ELF-1 (cell line): ENCODE measurements around the gene DNASE1L3.
"Not testable (repeated sequence)": the region's sequence is repeated elsewhere in the genome, so short reads cannot be mapped to it uniquely, and the experiment has no call there.

Experiments used
- DNase-seq: peaks from one replicate; pipeline ENCODE4 v3.0.0-alpha.2; 2016; ENCODE audit warnings: low read depth, low spot score

The DNASE1L3 gene

DNA sequence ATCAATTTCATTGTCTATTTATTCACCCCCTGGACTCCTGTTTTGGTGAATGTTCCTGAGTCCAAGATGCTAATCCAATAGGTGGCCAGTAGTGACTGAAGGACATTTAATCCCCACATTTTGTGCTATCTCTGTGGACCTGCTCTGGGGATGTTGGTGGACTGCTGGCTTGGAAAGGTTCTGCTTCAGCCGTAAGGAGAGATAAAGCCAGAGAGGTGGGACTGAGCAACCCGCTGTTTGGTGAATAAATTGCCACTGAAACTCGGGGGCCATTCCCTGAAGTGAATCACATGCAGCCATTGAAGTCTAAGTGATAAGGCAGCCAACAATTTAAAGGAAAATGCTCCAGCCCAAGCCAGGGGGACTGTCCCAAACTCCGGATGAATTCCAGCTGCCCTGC lies 25.2 kb upstream of the DNASE1L3 start:
- DNase-seq, result no peak

DNA sequence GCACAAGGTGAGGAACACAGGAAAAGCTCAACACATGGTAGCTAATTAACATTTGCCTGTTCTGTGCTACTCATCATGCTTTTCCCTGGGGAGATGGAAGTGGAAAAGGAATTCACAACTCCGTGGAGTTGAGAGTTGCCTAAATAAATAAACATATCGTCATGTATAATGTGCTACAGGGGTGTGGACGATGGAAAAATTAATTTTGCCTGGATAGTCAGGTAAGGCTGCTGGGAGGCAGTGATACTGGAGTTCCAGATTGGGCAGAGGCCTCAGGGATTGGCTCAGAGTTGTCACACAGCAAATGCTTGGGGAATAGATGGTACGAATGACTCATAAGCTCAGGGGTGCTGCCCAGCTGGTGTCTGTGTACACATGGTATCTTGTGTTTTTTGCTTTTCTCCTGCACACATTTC lies 23.8 kb upstream of the DNASE1L3 start:
- no peak for DNase-seq

DNA sequence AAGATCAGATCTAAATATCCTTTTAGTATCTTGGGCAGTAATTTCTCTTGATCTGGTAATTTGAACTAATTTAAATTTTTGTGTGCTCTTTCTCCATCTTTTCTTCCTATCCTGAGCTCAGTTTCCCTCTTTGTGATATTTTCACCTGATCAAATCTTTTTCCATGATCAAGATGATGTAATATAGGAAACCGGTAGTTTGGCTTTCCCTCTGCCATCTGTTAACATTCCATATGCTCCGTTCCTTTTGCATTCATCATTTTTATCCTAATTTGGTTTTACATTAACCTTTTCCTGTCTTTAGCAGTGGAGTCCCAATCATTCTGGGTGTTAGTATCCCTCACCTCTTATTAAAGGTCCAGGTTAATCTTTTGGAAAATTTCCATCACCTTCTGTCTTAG lies 20.9 kb upstream of the DNASE1L3 start:
- no peak for DNase-seq

DNA sequence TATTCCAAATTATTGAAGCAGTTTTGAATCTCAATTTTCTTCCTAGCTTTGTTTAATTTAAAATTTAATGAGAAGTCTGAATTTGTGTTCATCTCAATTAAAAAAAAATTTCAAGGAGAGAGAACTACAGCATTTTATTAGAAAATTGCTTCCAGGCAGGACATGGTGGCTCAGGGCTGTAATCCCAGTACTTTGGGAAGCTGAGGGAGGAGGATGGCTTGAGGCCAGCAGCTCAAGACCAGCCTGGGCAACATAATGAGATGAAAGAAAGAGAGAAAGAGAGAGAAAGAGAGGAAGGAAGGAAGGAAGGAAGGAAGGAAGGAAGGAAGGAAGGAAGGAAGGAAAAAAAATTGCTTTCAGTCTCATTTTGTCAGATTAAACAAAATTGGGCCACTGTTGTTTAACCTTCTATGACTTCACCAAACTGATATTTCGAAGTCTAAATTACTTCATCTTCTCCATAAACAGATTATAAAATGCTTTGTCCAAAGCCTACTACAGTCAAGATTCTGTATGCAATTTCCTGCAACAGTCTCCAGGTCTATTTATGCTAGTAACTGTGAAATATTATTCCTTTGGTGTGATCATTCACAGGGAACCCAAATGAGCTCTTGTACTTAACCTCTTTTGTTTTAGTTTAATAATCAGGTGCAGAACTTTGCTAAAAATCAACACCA lies 20.2 kb upstream of the DNASE1L3 start:
- no peak for DNase-seq

DNA sequence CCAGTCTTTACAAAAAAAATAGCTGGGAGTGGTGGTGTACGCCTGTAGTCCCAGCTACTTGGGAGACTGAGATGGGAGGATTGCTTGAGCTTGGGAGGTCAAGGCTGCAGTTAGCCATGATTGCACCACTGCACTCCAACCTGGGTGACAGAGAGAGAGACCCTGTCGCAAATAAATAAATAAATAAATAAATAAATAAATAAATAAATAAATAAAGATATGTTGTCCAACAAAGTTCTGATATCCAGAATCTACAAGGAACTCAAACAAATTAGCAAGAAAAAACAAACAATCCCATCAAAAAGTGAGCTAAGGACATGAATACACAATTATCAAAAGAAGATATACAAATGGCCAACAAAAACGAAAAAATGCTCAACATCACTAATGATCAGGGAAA lies 17.2 kb upstream of the DNASE1L3 start:
- DNase-seq, result not testable (repeated sequence)

DNA sequence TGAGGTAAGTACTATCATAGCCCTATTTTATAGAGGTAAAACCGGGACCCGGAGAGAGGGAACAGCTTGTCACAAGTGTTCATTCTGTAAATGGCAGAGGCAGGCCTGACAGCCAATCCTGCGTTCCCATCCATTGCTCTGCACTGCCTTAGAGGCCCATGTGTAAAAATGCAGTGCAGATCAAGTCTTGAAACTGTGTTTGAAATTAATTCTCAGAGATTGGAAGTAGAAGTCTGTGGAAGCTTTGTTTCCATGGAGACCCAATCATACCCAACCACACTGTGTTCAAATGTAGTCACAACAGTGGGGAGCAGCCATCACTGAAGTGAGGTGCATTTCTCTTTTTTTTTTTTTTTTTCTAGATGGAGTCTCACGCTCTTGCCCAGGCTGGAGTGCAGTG lies 13.1 kb upstream of the DNASE1L3 start:
- no peak for DNase-seq

DNA sequence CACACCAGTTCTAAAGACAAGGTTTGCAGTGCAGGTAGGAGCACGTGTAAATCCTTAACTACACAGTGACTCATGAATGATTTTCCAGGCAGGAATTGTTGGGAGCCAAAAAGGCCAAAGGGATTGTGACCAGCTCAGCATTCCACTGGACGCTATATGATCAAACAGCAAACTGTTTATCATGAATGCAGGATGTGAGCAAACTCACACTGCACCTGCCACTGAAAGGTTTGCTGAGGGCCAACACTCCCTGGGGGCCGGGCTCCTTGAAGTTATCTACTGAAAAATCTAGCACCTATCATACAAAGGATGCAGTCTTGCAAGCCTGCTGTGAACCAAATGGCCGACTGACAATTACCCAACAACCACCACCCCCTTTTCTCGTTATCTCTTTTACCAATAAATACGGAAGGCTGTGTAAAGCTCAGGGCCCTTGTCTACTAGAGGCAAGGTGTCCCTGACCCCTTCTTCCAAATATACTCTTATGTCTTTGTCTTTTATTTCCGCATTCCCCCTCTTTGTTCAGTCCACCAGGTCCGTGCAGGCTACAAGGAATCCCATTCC lies 11.5 kb upstream of the DNASE1L3 start:
- peak; percentile 73 for DNase-seq

DNA sequence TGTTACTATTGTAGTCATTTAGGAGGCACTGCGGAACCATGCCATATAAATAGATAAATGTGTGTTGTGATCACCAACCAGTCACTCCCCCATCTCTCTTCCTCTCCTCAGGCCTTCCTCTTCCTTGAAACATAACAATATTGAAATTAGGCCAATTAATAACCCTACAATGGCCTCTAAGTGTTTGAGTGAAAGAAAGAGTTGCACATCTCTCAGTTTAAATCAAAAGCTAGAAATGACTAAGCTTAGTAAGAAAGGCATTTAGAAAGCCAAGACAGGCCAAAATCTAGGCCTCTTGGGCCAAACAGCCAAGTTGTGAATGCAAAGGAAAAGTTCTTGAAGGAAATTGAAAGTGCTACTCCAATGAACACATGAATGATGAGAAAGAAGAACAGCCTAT lies 8.1 kb upstream of the DNASE1L3 start:
- no peak for DNase-seq

DNA sequence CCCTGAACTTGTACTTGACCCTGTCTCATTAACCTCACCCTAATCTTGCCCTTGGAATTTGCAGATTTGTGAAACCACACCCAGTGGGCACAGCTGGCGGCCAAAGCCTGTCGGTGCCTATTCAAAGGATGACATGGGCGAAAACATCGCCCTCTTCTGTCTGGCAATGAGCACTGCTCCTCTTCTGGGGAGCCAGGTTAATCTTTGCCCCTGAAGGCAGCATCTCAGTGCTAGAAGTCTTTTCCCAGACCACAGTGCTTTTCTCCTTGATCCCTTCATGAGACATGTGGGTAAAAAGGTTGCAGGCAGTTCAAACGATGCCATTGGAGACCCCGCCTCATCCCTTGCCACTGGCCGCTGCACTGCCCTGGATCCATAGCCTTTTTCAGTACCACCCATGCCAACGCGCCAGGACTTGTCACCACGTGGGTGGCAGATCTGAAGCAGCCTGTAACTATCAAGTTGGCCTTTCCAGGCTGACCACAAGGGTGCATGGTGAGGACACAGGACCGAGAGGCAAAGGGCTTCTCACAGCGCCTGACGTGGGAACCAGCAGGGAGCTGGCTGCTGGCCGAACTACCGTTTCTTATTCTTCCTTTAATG lies 6.5 kb upstream of the DNASE1L3 start:
- DNase-seq, result peak; percentile 91

DNA sequence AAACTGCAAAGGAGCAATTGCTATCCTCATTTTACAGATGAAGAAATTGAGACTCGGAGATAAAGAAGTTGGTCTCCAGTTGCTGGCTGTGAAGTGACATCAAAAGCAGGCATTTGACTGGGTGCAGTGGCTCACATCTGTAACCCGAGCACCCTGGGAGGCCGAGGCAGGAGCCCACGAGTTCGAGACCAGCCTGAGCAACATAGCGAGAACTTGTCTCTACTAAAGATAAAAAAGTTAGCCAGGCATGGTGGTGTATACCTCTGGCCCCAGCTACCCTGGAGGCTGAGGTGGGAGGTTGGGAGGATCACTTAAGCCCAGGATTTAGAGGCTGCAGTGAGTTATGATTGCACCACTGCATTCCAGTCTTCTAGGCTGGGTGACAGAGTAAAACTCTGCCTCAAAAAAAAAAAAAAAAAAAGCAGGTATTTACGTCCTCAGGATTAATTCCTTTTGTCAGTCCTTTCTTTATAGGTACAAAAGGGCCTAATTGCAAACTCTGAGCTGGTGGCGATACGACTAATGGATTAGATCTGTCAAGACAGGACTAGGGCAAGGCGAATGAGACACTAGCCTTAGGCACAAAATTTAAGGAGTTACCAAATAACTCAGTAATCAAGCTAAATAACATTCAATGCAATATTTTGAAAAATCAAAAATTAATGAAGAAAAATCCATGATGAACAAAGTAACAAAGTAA lies 5.9 kb upstream of the DNASE1L3 start:
- DNase-seq, result no peak

DNA sequence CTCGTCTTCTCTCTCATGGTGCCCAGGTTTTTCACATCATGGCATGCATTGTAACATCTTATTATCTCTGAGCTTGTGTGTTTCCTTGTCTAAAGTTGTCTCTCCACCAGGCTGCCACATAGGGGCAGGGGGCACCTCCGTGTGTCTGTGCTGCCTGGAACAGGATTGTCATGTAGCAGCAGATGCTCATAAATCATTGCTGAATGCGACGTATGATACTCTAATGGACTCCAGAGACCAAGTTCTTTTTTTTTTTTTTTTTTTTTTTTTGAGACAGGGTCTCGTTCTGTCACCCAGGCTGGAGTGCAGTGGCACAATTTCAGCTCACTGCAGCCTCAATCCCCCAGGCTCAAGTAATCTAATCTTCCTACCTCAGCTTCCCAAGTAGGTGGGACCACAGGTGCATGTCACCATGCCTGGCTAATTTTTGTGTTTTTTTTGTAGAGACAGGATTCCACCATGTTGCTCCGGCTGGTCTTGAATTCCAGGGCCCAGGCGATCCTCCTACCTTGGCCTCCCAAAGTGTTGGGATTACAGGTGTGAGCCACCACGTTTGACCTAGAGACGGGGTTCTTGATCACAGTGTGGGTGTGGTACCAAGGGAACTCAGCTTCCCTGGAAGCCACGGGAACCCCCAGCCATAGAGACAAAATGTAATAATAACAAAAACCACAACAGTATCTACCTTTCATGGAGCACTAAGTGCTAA lies 4.7 kb upstream of the DNASE1L3 start:
- no peak for DNase-seq

DNA sequence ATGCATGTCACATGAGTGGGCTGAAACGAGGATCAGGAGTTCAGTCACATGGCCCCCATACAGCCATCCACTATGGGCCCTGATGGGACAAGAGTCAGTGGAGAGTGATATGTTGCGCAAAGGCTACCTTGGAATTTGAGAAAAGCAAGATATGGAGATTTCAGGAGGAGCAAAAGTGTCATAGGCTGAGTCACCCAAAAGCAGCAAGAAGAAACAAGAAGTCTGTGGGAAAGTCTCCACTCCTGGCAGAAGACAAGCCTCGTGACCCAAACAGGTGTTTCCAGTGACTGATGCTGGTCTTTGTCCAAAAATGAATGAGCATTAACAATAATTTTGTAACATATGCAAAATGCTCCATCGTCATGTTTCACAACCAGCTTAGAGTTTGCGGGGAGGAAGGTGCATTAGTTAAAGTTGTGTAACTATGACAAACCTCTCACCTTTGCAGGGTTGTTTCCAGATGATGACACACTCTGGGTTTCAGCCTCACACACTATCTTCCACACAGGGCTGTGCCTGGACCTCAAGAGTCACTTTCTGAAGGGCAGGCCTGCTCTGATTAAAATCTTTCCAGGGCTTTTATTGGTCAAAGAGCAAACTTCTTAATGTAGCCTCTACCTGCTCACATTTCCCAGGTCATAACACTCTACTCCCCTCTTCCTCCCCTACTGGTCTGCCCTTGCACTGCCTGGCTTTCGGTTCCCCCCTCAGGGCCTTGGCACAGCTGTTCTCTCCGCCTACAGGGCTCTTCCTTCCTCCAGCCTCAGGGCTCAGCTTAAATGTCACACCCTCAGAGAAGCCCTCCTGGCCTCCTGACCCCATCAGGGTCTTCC lies 3.9 kb upstream of the DNASE1L3 start:
- DNase-seq, result peak; percentile 20

DNA sequence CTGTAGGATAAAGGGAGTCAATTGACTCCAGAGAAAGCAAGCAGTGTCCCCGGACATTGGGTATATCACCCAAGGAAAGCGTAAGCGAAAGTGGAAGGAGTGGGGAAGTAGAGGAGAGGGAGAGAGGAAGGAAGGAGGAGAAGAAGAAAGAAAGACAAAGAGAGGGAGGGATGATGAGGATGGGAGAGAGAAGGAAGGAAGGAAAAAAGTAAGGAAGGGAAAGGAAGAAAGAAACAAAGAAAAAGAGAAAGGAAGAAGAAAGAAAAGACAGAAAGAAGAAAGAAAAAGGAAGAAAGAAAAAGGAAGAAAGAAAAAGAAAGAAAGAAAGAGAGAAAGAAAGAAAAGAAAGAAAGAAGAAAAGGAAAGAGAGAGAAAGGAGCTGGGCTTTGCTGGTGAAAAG lies 839 bp downstream of the DNASE1L3 start:
- DNase-seq, result no peak

DNA sequence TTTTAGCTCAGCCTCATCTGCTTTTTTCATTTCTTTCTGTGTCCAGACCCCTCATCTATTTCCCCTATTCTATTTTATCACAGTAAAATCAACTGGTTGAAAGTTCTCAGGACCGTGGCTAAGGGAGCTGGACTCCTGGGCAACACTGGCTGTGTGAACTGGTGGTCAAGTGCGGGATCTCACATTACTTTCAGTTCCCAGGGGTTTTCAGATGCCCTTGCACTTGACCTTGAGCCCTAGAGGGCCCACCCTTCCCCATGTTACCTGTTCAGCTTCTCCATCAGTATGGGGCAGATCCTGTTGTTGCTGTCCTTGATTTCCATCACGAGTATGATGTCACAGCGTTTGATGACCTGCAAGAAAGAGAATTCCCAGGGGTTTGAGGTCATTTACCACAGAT lies 2.8 kb downstream of the DNASE1L3 start:
- DNase-seq, result no peak

DNA sequence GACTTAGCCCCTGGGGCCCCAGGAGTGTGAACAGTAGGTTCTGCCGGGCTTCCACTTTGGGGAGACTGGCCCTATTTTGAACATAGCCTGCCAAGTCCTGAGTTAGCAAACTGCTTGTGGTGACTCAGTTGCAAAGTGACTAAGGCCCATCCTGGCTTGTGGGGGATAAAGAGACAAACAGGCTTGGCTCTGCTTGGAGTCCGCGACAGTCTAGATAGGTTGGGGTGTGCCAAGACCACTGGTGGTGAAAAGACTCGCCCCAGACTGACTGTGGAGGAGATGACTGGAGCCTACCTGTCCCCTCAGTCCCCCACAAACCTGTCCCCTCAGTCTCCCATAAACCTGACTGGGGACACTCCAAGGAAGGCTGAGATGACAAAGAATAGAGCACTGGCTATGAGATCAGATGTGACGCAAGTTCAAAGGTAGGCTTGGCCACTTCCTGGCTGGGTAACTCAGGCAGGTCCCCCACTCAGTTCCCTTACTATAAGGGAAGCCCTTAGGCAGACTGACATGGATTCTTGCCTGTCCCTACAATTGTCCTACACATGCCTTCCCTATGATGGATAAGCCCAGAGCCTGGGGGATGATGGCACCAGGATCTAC lies 4.3 kb downstream of the DNASE1L3 start:
- no peak for DNase-seq

DNA sequence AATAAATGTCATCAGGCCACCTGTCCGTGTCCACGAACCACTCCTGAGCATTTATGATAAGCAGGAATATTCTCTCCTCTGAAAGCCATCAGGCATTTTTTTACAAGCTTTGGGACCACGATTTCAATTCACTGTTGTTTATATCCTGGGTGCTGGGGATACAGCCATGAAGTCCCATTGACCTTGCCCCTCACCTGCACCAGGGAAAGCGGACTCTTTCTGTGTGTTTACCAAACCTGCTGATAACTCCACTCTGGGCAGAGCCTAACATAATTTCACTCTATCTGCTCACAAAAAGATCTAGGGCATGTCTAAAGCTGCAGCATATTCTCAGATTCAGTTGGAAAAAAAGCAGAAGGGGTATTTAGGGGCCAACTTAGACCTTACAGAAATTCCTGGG lies 4.8 kb downstream of the DNASE1L3 start:
- DNase-seq, result no peak

DNA sequence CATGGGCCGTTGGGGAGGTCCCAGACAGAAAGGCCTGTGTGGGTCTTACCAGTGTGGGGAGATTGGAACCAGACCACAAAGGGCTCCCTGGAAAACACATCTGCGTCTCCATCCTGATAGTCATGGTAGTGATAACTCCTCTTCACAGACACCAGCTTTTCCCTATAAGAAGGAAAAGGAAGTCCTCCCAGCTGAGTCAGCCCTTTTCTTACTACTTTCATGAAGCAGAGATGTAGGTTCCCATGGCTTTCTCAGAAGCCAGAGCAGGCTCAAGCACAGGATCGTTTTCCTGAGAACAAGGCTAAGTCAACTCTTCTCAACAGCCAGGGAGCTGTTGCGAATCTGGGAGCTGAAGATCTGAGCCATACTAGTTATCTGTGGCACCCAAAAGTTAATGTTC lies 6.1 kb downstream of the DNASE1L3 start:
- DNase-seq, result no peak

DNA sequence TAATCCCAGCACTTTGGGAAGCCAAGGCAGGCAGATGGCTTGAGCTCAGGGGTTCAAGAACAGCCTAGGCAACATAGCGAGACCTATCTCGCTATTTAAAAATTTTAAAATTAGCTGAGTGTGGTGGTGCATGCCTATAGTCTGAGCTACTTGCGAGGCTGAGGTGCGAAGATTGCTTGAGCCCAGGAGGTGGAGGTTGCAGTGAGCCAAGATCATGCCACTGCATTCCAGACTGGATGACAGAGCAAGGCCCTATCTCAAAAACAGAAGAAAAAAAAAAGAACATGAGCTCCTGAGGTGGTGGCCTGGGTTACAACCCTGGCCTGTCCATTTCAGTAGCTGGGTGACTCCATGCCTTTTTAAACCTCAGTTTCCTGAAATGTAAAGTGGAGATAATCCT lies 7.2 kb downstream of the DNASE1L3 start:
- no peak for DNase-seq

DNA sequence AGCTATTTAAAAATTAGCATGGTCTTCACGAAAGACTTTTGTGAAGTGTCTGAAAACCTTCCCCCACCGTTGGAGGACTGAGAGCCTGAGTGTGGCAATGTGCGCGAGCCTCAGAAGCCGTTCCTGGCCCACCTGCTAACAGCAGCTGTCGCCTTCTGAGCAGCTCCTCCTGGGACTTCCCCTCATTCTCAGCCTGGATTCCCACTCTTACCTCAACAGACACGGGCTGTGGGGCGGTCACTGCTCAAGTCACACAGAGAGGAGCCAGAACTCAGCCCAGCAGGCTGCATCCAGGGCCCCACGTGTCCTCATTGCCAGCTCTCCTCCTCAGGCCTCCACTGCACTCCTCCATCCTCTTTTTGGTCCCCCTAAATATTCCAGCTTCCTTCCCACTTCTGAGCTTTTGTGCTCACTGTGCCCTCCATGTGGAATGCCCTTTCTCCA lies 7.8 kb downstream of the DNASE1L3 start:
- DNase-seq, result no peak

DNA sequence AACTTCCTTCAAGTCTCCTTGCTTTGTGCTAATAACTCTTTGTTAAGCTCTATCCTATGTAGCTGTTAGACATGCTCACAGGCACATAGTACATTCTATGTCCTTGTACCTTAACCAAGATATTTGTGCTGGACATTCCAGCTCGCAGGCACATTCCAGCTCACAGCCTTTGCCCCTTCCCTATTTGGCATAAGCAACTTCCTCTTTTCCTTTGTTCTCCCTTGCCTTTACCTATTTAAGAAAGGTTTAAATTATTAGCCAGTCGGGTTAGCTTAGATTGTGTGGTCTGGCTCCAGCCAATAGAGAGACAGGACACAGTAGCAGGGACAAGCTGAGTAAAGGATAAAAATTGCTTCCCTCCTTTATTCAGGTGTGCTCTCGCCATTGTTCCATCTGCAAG lies 9.3 kb downstream of the DNASE1L3 start:
- DNase-seq, result not testable (repeated sequence)

DNA sequence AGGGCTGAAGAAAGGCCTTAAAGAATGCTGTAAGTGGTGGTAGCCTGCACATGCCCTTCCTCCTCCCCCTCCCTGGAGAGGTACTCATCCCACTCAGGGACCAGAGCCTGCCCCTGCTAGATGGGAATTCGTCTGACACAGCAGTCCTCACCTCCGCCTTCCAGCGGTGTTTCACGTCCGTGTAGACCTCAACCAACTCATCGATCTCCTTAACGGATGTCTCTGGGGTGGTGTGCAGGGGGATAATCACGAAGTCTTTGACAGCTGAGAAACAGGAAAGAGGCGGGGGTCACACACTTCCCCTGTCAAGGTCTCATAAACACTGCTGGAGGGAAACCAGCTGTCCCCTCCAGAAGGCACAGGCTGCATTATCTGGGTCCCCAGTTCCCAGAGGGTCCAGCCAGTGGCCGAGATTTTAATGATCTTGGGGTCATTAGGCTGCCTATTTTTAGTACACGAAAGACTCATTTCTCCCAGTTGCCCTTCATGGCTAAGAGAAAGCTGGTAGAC lies 9.9 kb downstream of the DNASE1L3 start:
- no peak for DNase-seq
